ENCODE measurements around the gene TAS2R39. TPM values are rescaled to one million over a fixed set of nuclear protein-coding genes. Genes with fewer than 3 reads are reported as not detected.
"Not testable (repeated sequence)": the region's sequence is repeated elsewhere in the genome, so short reads cannot be mapped to it uniquely, and the experiment has no call there.

Gene TAS2R39
- polyA plus RNA-seq (2013, experiment 1 of 2; ENCODE audit: insufficient read length), result not detected
- polyA plus RNA-seq (2013, experiment 2 of 2; ENCODE audit: insufficient read length), result not detected

GRCh38 chr7:143183024-143183423, at the start of gene TAS2R39:
Gene TAS2R39 (plus strand): TSS chr7:143183419. CDS start chr7:143183419, 0 bp downstream.
- no peak for DNase-seq

- DNase-seq, result no peak
These were observed 36.1 kb upstream of the TAS2R39 start for GRCh38 chr7:143147070-143147469.

- DNase-seq, result no peak
These were observed 35.2 kb upstream of the TAS2R39 start for GRCh38 chr7:143148050-143148449.

- no peak for DNase-seq
These were observed 34.6 kb upstream of the TAS2R39 start for GRCh38 chr7:143148651-143149050.

- not testable (repeated sequence) for DNase-seq
These were observed 32.5 kb upstream of the TAS2R39 start for GRCh38 chr7:143150696-143151095.

- not testable (repeated sequence) for DNase-seq
These were observed 24.6 kb upstream of the TAS2R39 start for GRCh38 chr7:143158617-143159016.

GRCh38 chr7:143171697-143172096, 11.5 kb upstream of the TAS2R39 start:
- DNase-seq, result no peak

GRCh38 chr7:143172354-143172753, 10.9 kb upstream of the TAS2R39 start:
- no peak for DNase-seq

GRCh38 chr7:143176128-143176527, 7.1 kb upstream of the TAS2R39 start:
- no peak for DNase-seq

GRCh38 chr7:143177374-143178119, 5.7 kb upstream of the TAS2R39 start:
- DNase-seq, result no peak

GRCh38 chr7:143180771-143181170, 2.4 kb upstream of the TAS2R39 start:
- not testable (repeated sequence) for DNase-seq

- DNase-seq, result no peak
These were observed 1.9 kb upstream of the TAS2R39 start for GRCh38 chr7:143181349-143181748.

GRCh38 chr7:143185551-143185950, 2.3 kb downstream of the TAS2R39 start:
- no peak for DNase-seq

GRCh38 chr7:143188994-143189393, 5.8 kb downstream of the TAS2R39 start:
- DNase-seq, result no peak

GRCh38 chr7:143193880-143194279, 10.7 kb downstream of the TAS2R39 start:
- DNase-seq, result no peak

GRCh38 chr7:143199040-143199439, 15.8 kb downstream of the TAS2R39 start:
- DNase-seq, result no peak

- DNase-seq, result no peak
These were observed 18.9 kb downstream of the TAS2R39 start for GRCh38 chr7:143202161-143202560.

GRCh38 chr7:143203386-143203785, 20.2 kb downstream of the TAS2R39 start:
- no peak for DNase-seq

- DNase-seq, result no peak
These were observed 22.5 kb downstream of the TAS2R39 start for GRCh38 chr7:143205560-143206293.

GRCh38 chr7:143210541-143210940, 27.3 kb downstream of the TAS2R39 start:
- no peak for DNase-seq

- DNase-seq, result not testable (repeated sequence)
These were observed 30.3 kb downstream of the TAS2R39 start for GRCh38 chr7:143213478-143213877.

- DNase-seq, result peak; percentile 77
These were observed 31.8 kb downstream of the TAS2R39 start for GRCh38 chr7:143214789-143215679.

GRCh38 chr7:143216151-143216550, 32.9 kb downstream of the TAS2R39 start:
- no peak for DNase-seq

All from fibroblast of skin of abdomen (primary cell).